Loucy (cell line): Measurements from ENCODE around the gene CGB2.
"Not testable (repeated sequence)": the region's sequence is repeated elsewhere in the genome, so short reads cannot be mapped to it uniquely, and the experiment has no call there.

Experiments used
- H2AFZ ChIP-seq: fragments of 200-600 bp; sonication (generic); 2 replicates; pipeline ENCODE4 v1.6.0; 2016; ENCODE audit warnings: antibody characterized with exemption, mild to moderate bottlenecking, low read length, moderate library complexity
- H3F3A ChIP-seq: fragments of 200-600 bp; 2 replicates; pipeline ENCODE4 v1.6.0; 2016; ENCODE audit warnings: antibody characterized with exemption, low read depth, mild to moderate bottlenecking
- H3K27me3 ChIP-seq: fragments of 200-600 bp; sonication (generic); 2 replicates; pipeline ENCODE4 v1.6.1; 2014; ENCODE audit warnings: low read length, mild to moderate bottlenecking; ENCODE audit not compliant: insufficient read depth, poor library complexity, severe bottlenecking
- H3K36me3 ChIP-seq: fragments of 200-600 bp; sonication (generic); 2 replicates; pipeline ENCODE4 v1.6.1; 2016; ENCODE audit warnings: low read length; ENCODE audit not compliant: insufficient read depth
- H3K4me1 ChIP-seq: fragments of 200-600 bp; sonication (generic); 2 replicates; pipeline ENCODE4 v1.5.1; 2014; ENCODE audit warnings: low read length, mild to moderate bottlenecking; ENCODE audit not compliant: insufficient read depth, poor library complexity, severe bottlenecking
- H3K4me2 ChIP-seq: fragments of 200-600 bp; sonication (generic); 2 replicates; pipeline ENCODE4 v1.6.0; 2014; ENCODE audit warnings: antibody characterized with exemption, low read length, low read depth, mild to moderate bottlenecking; ENCODE audit not compliant: poor library complexity, severe bottlenecking
- H3K4me3 ChIP-seq: fragments of 200-600 bp; sonication (generic); 2 replicates; pipeline ENCODE4 v1.5.1; 2014; ENCODE audit warnings: low read length, mild to moderate bottlenecking, mixed read lengths; ENCODE audit not compliant: poor library complexity, severe bottlenecking
- H3K79me2 ChIP-seq: fragments of 200-600 bp; sonication (generic); 2 replicates; pipeline ENCODE4 v1.6.1; 2014; ENCODE audit warnings: low read length; ENCODE audit not compliant: insufficient read depth
- H3K9ac ChIP-seq: fragments of 200-600 bp; sonication (generic); 2 replicates; pipeline ENCODE4 v1.6.0; 2014; ENCODE audit warnings: mild to moderate bottlenecking, low read depth, low read length, moderate library complexity; ENCODE audit not compliant: poor library complexity, severe bottlenecking
- H3K9me2 ChIP-seq: fragments of 200-600 bp; sonication (generic); replicated peaks from 2 replicates; pipeline ENCODE4 v1.6.1; 2016; ENCODE audit warnings: low read depth, low read length, mixed read lengths
- H3K9me3 ChIP-seq: fragments of 200-600 bp; sonication (generic); 2 replicates; pipeline ENCODE4 v1.6.1; 2014; ENCODE audit warnings: mild to moderate bottlenecking, antibody characterized with exemption, low read length, low read depth; ENCODE audit not compliant: insufficient read depth
- H4K20me1 ChIP-seq: fragments of 200-600 bp; sonication (generic); 2 replicates; pipeline ENCODE4 v1.6.0; 2014; ENCODE audit warnings: antibody characterized with exemption, low read length, mild to moderate bottlenecking; ENCODE audit not compliant: insufficient read depth, poor library complexity, severe bottlenecking
- EZH2phosphoT487 ChIP-seq: fragments of 200-600 bp; IDR thresholded peaks from 2 replicates; pipeline ENCODE4 v1.6.1; 2018; ENCODE audit warnings: antibody characterized with exemption, mild to moderate bottlenecking, moderate library complexity, borderline replicate concordance
- TF ChIP-seq, protein P1 (sequence below): fragments of 200-600 bp; sonication (generic); conservative IDR thresholded peaks from 2 replicates; pipeline ENCODE4 v1.5.1; 2014; ENCODE audit warnings: mild to moderate bottlenecking, antibody characterized with exemption, low read length

The CGB2 gene

DNA sequence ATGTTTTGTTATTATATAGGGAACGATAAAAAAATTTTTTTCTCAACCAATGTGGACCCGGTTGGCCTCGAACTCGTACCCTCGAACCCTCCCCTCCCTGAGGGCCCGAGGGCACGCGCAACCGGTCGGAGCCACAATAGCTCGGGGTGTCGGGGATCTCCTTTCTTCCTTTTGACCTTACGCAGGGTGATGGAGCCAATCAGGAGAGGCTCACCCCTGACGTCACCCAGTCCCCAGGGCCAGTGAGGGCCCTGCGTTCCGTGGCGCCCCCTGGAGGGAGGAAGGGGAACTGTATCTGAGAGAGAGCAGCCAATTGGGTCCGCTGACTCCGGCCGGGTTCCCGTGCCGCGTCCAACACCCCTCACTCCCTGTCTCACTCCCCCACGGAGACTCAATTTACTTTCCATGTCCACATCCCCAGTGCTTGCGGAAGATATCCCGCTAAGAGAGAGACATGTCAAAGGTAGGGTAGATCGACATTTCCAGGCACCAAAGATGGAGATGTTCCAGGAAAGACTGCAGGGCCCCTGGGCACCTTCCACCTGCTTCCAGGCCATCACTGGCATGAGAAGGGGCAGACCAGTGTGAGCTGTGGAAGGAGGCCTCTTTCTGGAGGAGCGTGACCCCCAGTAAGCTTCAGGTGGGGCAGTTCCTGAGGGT, at the start of gene CGB2:
TSS of gene CGB2 (plus strand) at position 249 of the 660 bp plus-strand sequence. CDS start at position 455, 206 bp downstream.
- not testable (repeated sequence) for H3K4me1 ChIP-seq, H3K9me3 ChIP-seq, H3K4me2 ChIP-seq, H2AFZ ChIP-seq, H3K36me3 ChIP-seq, H3K9ac ChIP-seq, H3K27me3 ChIP-seq, H3F3A ChIP-seq, H3K9me2 ChIP-seq, H4K20me1 ChIP-seq, H3K4me3 ChIP-seq, H3K79me2 ChIP-seq
- TF ChIP-seq, protein P1, sequence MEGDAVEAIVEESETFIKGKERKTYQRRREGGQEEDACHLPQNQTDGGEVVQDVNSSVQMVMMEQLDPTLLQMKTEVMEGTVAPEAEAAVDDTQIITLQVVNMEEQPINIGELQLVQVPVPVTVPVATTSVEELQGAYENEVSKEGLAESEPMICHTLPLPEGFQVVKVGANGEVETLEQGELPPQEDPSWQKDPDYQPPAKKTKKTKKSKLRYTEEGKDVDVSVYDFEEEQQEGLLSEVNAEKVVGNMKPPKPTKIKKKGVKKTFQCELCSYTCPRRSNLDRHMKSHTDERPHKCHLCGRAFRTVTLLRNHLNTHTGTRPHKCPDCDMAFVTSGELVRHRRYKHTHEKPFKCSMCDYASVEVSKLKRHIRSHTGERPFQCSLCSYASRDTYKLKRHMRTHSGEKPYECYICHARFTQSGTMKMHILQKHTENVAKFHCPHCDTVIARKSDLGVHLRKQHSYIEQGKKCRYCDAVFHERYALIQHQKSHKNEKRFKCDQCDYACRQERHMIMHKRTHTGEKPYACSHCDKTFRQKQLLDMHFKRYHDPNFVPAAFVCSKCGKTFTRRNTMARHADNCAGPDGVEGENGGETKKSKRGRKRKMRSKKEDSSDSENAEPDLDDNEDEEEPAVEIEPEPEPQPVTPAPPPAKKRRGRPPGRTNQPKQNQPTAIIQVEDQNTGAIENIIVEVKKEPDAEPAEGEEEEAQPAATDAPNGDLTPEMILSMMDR = peak; percentile 56

- no peak overlapping the region for H2AFZ ChIP-seq
- H3K27me3 ChIP-seq = no peaks in the 10 kb centered on the region
- H3K4me2 ChIP-seq = no peak overlapping the region
- no peaks in the 10 kb centered on the region for H3K9me2 ChIP-seq
- no peak overlapping the region for H3K4me3 ChIP-seq
- H3K36me3 ChIP-seq = no peaks in the 10 kb centered on the region; the same call in 1 of the 2 replicates
- H3K4me1 ChIP-seq = no peaks in the 10 kb centered on the region
- H3K79me2 ChIP-seq = no peaks in the 10 kb centered on the region
- no peaks in the 10 kb centered on the region for H3F3A ChIP-seq
- H4K20me1 ChIP-seq = no peaks in the 10 kb centered on the region
- no peaks in the 10 kb centered on the region for H3K9me3 ChIP-seq
- TF ChIP-seq, protein P1 = no peak
- no peak for TF ChIP-seq EZH2phosphoT487
- H3K9ac ChIP-seq = no peak overlapping the region
Measured at GRCh38 chr19:48982280-48982679, 49.4 kb upstream of the CGB2 start.

DNA sequence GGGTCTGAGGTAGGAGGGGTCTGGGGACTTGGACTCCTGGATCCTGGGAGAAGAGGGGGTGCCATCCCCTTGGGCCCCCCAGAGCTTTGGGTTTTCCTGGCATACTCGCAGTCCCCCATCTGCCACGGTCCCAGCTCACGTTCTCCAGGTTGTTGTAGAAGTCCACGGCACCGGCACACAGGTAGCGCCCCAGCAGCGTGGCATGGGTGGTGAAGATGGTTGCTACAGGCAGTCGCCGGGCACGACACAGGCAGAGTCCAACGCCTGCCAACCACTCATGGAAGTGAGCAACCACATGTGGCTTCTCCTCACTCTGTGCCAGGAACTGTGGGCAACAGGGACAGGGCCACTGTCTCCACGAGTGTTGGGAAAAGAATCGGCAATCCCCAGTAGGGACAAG, 46.0 kb upstream of the CGB2 start:
- H3K36me3 ChIP-seq = no peaks in the 10 kb centered on the region; the same call in 1 of the 2 replicates

More for the DNA sequence above, 46.0 kb upstream of the CGB2 start:
- Histone ChIP-seq H3K4me1 (no peaks in the 10 kb centered on the region), H3K4me3 (no peak overlapping the region), H3K9me2 (no peaks in the 10 kb centered on the region), H4K20me1 (no peaks in the 10 kb centered on the region), H3K9ac (no peak overlapping the region), H3K27me3 (no peaks in the 10 kb centered on the region), H3K9me3 (no peaks in the 10 kb centered on the region), H3K4me2 (no peak overlapping the region), H2AFZ (no peak overlapping the region), H3K79me2 (peaks cover 8% of the 10 kb centered on the region; the same call in 1 of the 2 replicates), H3F3A (no peaks in the 10 kb centered on the region)
- no peak for TF ChIP-seq EZH2phosphoT487
- TF ChIP-seq, protein P1 = no peak
